HepG2 (cell line): Measurements from ENCODE around the gene HSPB7. TPM values are rescaled to one million over a fixed set of nuclear protein-coding genes. Genes with fewer than 3 reads are reported as not detected.
A peak's percentile ranks its signal among the peaks of the same experiment; 100 is the strongest.

Source experiments
- ATAC-seq: fragments of 200-7000 bp; cut with Tn5 transposase; 3 replicates; pipeline ENCODE4 v1.9.1; 2020; ENCODE audit warnings: mild to moderate bottlenecking, moderate library complexity
- BruUV-seq: library from RNA; stranded (reverse); fragments of 400-500 nt; replicated peaks from 2 replicates; lab custom pipeline; 2021; lab: Mats Ljungman, UMichigan
- CTCF ChIA-PET: fragments of 300-600 bp; formaldehyde crosslinking; extraction: SDS; loops from one replicate; lab custom pipeline; 2021; ENCODE audit warnings: low total read pairs, inconsistent platforms, low intra/inter-chr PET ratio; lab: Yijun Ruan, JAX
- POLR2A ChIA-PET: fragments of 350-600 bp; sonication (Branson Sonifier 250); formaldehyde crosslinking; loops from one replicate; lab custom pipeline; 2020; ENCODE audit warnings: antibody characterized with exemption, inconsistent platforms; lab: Yijun Ruan, JAX
- DNase-seq: peaks from one replicate; pipeline ENCODE4 v3.0.0-alpha.2; 2015; ENCODE audit warnings: low spot score
- FAIRE-seq: peaks from 3 replicates; lab custom pipeline; 2011; peaks lifted over from hg19 to GRCh38; lab: Jason Lieb, UNC
- H2AFZ ChIP-seq: one replicate; pipeline ENCODE4 v1.6.1; 2011; ENCODE audit warnings: low read length, inconsistent platforms
- H3K27ac ChIP-seq: fragments of 300-600 bp; 3 replicates; pipeline ENCODE4 v1.8.0; 2011; ENCODE audit warnings: mixed run types, mild to moderate bottlenecking, mixed read lengths, low read length, inconsistent platforms; ENCODE audit not compliant: insufficient read depth; ENCODE audit errors: extremely low read length
- H3K27me3 ChIP-seq, 2 experiments: fragments of 200-600 bp in 1 of 2; 2 replicates in 1 of 2; 3 replicates in 1 of 2; pipeline versions ENCODE4 v1.6.0 to v1.8.0; 2011; ENCODE audit warnings: low read length in 2 of 2, mild to moderate bottlenecking in 2 of 2, moderate library complexity in 2 of 2, inconsistent platforms in 1 of 2; ENCODE audit not compliant: insufficient read depth in 2 of 2, control insufficient read depth in 1 of 2
- H3K36me3 ChIP-seq, 2 experiments: fragments of 200-600 bp in 1 of 2; replicated peaks in 1 of 2; 2 replicates in 1 of 2; 3 replicates in 1 of 2; pipeline versions ENCODE4 v1.5.1 to v1.8.0; 2011; ENCODE audit warnings: low read length in 2 of 2, inconsistent platforms in 1 of 2; ENCODE audit not compliant: insufficient read depth in 2 of 2, control insufficient read depth in 1 of 2
- H3K4me1 ChIP-seq: 2 replicates; pipeline ENCODE4 v1.5.1; 2012; ENCODE audit warnings: low read length, inconsistent platforms; ENCODE audit not compliant: insufficient read depth
- H3K4me2 ChIP-seq: 2 replicates; pipeline ENCODE4 v1.6.0; 2011; ENCODE audit warnings: low read depth, low read length, inconsistent platforms
- H3K4me3 ChIP-seq, 3 experiments: fragments of 200-600 bp in 1 of 3; sonication (generic), shearing (Covaris generic) in 1 of 3; replicated peaks in 1 of 3; 2 replicates each; pipeline ENCODE4 v1.5.1; 2011 to 2016; ENCODE audit warnings: low read length in 3 of 3, inconsistent platforms in 2 of 3, low read depth in 2 of 3, mild to moderate bottlenecking in 2 of 3, control low read depth in 1 of 3, mixed read lengths in 1 of 3; ENCODE audit not compliant: insufficient read depth in 1 of 3
- H3K79me2 ChIP-seq: one replicate; pipeline ENCODE4 v1.6.1; 2011; ENCODE audit warnings: low read length, inconsistent platforms; ENCODE audit not compliant: insufficient read depth
- H3K9ac ChIP-seq: 2 replicates; pipeline ENCODE4 v1.6.0; 2011; ENCODE audit warnings: mild to moderate bottlenecking, low read depth, low read length, inconsistent platforms; ENCODE audit not compliant: insufficient read depth
- H3K9me3 ChIP-seq: 2 replicates; pipeline ENCODE4 v1.5.1; 2012; ENCODE audit warnings: mild to moderate bottlenecking, low read length
- H4K20me1 ChIP-seq: 2 replicates; pipeline ENCODE4 v1.6.0; 2011; ENCODE audit warnings: inconsistent platforms, mild to moderate bottlenecking, low read length, moderate library complexity; ENCODE audit not compliant: insufficient read depth
- NFIC ChIP-seq: IDR thresholded peaks from 2 replicates; pipeline ENCODE4 v1.6.1; 2012; ENCODE audit warnings: mild to moderate bottlenecking, low read length, inconsistent platforms
- PBX3 ChIP-seq: sonication (generic); formaldehyde crosslinking; IDR thresholded peaks from 2 replicates; pipeline ENCODE4 v1.8.1; 2023; ENCODE audit warnings: missing genetic modification reagents, inconsistent platforms, borderline replicate concordance
- SPEN ChIP-seq: sonication (generic); formaldehyde crosslinking; IDR thresholded peaks from 2 replicates; pipeline ENCODE4 v1.5.1; 2020; ENCODE audit warnings: low read depth, mild to moderate bottlenecking, missing genetic modification reagents
- YEATS4 ChIP-seq: sonication (generic); formaldehyde crosslinking; IDR thresholded peaks from 2 replicates; pipeline ENCODE4 v1.4.0; 2020; ENCODE audit warnings: missing genetic modification reagents, borderline replicate concordance
- ZNF234 ChIP-seq: sonication (generic); formaldehyde crosslinking; conservative IDR thresholded peaks from 2 replicates; pipeline ENCODE4 v1.5.1; 2020; ENCODE audit warnings: mild to moderate bottlenecking, missing genetic modification reagents
- ZNF263 ChIP-seq: sonication (generic); formaldehyde crosslinking; IDR thresholded peaks from 2 replicates; pipeline ENCODE4 v1.4.0; 2020; ENCODE audit warnings: missing genetic modification reagents
- ZNF766 ChIP-seq: sonication (generic); formaldehyde crosslinking; IDR thresholded peaks from 2 replicates; pipeline ENCODE4 v1.5.0; 2020; ENCODE audit warnings: missing genetic modification reagents, borderline replicate concordance
- WGBS: methylation state at CpG from one replicate; pipeline ENCODE4 v1.1.6; 2017; ENCODE audit warnings: low lambda C conversion rate; 5-methylcytosine and 5-hydroxymethylcytosine counted together
- in situ Hi-C: cut with HindIII; loops from 2 replicates; pipeline ENCODE4 v1.10.0; 2017; ENCODE audit warnings: low pct_unique_long_range_greater_than_20kb; ENCODE audit not compliant: extremely low pct_ligation_motif_present
- intact Hi-C: fragments of 100-400 bp; cut with micrococcal nuclease; formaldehyde crosslinking; loops from one replicate; pipeline ENCODE4 v1.10.0; 2022; ENCODE audit not compliant: unreplicated experiment
- polyA plus RNA-seq, 8 experiments: library from polyadenylated mRNA; depleted of rRNA in 3 of 8; stranded (reverse) in 7 of 8; unstranded in 1 of 8; fragments of >200 nt; fragmentation: Illumina TruSeq in 4 of 8; extraction: Trizol in 4 of 8; gene quantifications; 2 replicates each; pipeline versions ENCODE4 v1.2.1 to v1.2.3, GENCODE V29; 2011 to 2016; ENCODE audit warnings: low read depth in 4 of 8, missing spikeins in 1 of 8, mixed read lengths in 1 of 8; ENCODE audit not compliant: insufficient read depth in 1 of 8
- total RNA-seq, 5 experiments: library from RNA; depleted of rRNA; stranded (reverse); fragments of >200 nt; fragmentation: Illumina TruSeq; extraction: Trizol; gene quantifications; 2 replicates each; pipeline ENCODE4 v1.2.3, GENCODE V29; 2016; ENCODE audit warnings: low read depth in 1 of 5

Gene HSPB7
- total and polyA plus RNA-seq, 2 of the 13 experiments (the other 11 are each of a cell fraction or from before 2014, with no cell fraction given): 0.20 TPM; not detected in 1

DNA sequence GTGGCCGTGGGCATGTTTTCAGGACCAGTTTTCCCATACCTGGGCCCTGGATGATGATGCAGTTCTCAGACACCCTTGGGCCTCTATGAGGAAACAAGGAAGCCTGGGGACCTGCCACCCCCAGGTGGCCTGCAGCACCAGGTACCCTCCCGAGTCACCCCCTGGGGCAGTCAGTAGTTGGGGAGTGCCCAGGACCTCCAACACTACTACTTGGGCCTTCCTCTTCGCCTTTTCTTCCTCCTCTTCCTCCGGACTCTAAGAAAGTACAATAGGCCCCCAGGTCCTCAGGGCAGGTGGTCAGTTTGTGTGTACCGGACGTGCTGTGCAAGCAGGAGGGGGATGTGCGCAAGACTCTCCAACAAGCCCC is 25.7 kb downstream of the HSPB7 start:
- intact Hi-C loops: loop anchor here (10.0 kb wide), 1 partner anchor 177 kb away; no protein-coding TSS in a partner anchor
- POLR2A ChIA-PET: no interaction called here
- TF ChIP-seq PBX3 (CRISPR knock-in tag): no peak
- TF ChIP-seq ZNF766: no peak
- no peak for TF ChIP-seq YEATS4 (CRISPR knock-in tag)
- no peak for TF ChIP-seq SPEN (CRISPR knock-in tag)
- no peak for TF ChIP-seq ZNF234
- TF ChIP-seq, all 625 proteins: peak for 0
- in situ Hi-C loops: no loop called here
- Histone ChIP-seq H3K27me3 (peaks cover 6 to 29% of the 10 kb centered on the region in 2 experiments; a peak in 3 of 5 replicates), H4K20me1 (no peaks in the 10 kb centered on the region), H3K9ac (no peak overlapping the region), H3K36me3 (no peaks in the 10 kb centered on the region), H3K27ac (no peak overlapping the region), H3K79me2 (no peaks in the 10 kb centered on the region), H2AFZ (no peak overlapping the region), H3K4me3 (no peak overlapping the region), H3K9me3 (no peaks in the 10 kb centered on the region), H3K4me1 (peaks cover 30% of the 10 kb centered on the region), H3K4me2 (no peak overlapping the region)
- FAIRE-seq: no peak
- CTCF ChIA-PET: no interaction called here
- no TSS peak for BruUV-seq
- 28% methylated on average over 5 of the region's 7 CpGs for WGBS
- ATAC-seq: no peak
- no peak for DNase-seq

GRCh38 chr1:15991427-15992186 is 26.2 kb downstream of the HSPB7 start:
- H3K36me3 ChIP-seq: no peaks in the 10 kb centered on the region
- no peak overlapping the region for H2AFZ ChIP-seq
- no peaks in the 10 kb centered on the region for H4K20me1 ChIP-seq
- in situ Hi-C loops (no loop called here), intact Hi-C loops (loop anchor here (10.0 kb wide), 1 partner anchor 177 kb away; no protein-coding TSS in a partner anchor)
- ATAC-seq (no peak), FAIRE-seq (no peak), DNase-seq (no peak)
- H3K4me2 ChIP-seq: no peak overlapping the region
- TF ChIP-seq NFIC (no peak), ZNF263 (0 out of 2 replicates have a peak, but pooled peaks have one; percentile 53)
- H3K27ac ChIP-seq: no peak overlapping the region
- H3K9me3 ChIP-seq: no peaks in the 10 kb centered on the region
- H3K27me3 ChIP-seq: peaks cover 6 to 29% of the 10 kb centered on the region in 2 experiments; a peak in 3 of 5 replicates
- ChIA-PET POLR2A (no interaction called here), CTCF (no interaction called here)
- no peak overlapping the region for H3K9ac ChIP-seq
- 6% methylated on average over 2 of the region's 11 CpGs for WGBS
- H3K79me2 ChIP-seq: no peaks in the 10 kb centered on the region
- no TSS peak for BruUV-seq
- H3K4me1 ChIP-seq: peaks cover 24% of the 10 kb centered on the region
- no peak overlapping the region for H3K4me3 ChIP-seq
